GM12891 (cell line): Measurements from ENCODE around the gene FOXA3.

Source experiments
- POLR2A ChIP-seq: IDR thresholded peaks from 2 replicates; pipeline ENCODE4 v1.6.1; 2011; ENCODE audit warnings: low read depth, low read length, control low read depth
- POLR2AphosphoS5 ChIP-seq: IDR thresholded peaks from 2 replicates; pipeline ENCODE4 v1.6.1; 2011; ENCODE audit warnings: low read depth, low read length, control low read depth
- POU2F2 ChIP-seq: IDR thresholded peaks from 2 replicates; pipeline ENCODE4 v1.6.1; 2011; ENCODE audit warnings: low read depth, mild to moderate bottlenecking, control low read depth, low read length, moderate library complexity
- SPI1 ChIP-seq: IDR thresholded peaks from 2 replicates; pipeline ENCODE4 v1.6.1; 2011; ENCODE audit warnings: low read depth, low read length, control low read depth
- TAF1 ChIP-seq: IDR thresholded peaks from 2 replicates; pipeline ENCODE4 v1.6.1; 2011; ENCODE audit warnings: low read depth, low read length, control low read depth

GRCh38 chr19:45901912-45902650 is 38.0 kb downstream of the FOXA3 start, which contains the start of gene MYPOP:
- TF ChIP-seq SPI1 (no peak), POLR2AphosphoS5 (no peak), TAF1 (no peak), POLR2A (no peak), POU2F2 (no peak)
